ENCODE measurements around the gene GNG13.
"Not testable (repeated sequence)": the region's sequence is repeated elsewhere in the genome, so short reads cannot be mapped to it uniquely, and the experiment has no call there.

Gene GNG13

DNA sequence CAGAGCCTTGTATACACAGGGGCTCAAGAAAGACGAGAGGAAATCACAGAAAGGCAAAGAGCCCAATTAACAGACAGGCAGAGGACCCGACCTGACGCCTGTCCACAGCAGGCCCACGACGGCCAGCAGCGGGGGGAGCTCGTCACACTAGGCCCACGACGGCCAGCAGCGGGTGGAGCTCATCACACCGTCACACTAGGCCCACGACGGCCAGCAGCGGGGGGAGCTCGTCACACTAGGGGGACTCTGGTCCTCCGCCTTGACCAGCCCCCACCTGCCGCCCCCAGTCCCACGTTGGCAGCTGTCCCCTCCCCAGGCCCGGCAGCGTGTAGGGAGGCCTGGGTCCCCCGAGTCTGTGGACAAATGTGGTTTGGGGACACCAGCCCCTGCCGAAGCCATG is 23.7 kb upstream of the GNG13 start:
- no peak for DNase-seq (ENCODE audit: low read depth in 2 of 2)
- no peak overlapping the region for H3K4me3 ChIP-seq (replicated peaks in 1 of 2; ENCODE audit: low read depth in 2 of 2, low read length in 2 of 2)
- TF ChIP-seq, protein P1, sequence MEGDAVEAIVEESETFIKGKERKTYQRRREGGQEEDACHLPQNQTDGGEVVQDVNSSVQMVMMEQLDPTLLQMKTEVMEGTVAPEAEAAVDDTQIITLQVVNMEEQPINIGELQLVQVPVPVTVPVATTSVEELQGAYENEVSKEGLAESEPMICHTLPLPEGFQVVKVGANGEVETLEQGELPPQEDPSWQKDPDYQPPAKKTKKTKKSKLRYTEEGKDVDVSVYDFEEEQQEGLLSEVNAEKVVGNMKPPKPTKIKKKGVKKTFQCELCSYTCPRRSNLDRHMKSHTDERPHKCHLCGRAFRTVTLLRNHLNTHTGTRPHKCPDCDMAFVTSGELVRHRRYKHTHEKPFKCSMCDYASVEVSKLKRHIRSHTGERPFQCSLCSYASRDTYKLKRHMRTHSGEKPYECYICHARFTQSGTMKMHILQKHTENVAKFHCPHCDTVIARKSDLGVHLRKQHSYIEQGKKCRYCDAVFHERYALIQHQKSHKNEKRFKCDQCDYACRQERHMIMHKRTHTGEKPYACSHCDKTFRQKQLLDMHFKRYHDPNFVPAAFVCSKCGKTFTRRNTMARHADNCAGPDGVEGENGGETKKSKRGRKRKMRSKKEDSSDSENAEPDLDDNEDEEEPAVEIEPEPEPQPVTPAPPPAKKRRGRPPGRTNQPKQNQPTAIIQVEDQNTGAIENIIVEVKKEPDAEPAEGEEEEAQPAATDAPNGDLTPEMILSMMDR (IDR thresholded peaks at IDR 0.05; ENCODE audit: low read depth, low read length) = no peak

DNA sequence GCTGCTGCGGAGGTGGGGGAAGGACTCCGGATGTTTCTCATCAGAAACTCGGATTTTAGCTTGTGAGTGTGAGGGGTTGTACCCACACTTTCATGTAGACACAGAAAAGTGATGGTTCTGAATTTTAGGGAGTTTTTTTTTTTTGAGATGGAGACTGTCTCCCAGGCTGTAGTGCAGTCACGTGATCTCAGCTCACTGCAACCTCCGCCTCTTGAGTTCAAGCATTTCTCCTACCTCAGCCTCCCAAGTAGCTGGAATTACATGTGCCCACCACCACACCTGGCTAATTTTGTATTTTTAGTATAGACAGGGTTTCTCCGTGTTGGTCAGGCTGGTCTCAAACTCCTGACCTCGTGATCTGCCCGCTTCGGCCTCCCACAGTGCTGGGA is 22.4 kb upstream of the GNG13 start:
- no peak for DNase-seq (ENCODE audit: low read depth in 2 of 2)
- TF ChIP-seq, protein P1 (IDR thresholded peaks at IDR 0.05; ENCODE audit: low read depth, low read length) = no peak
- no peak overlapping the region for H3K4me3 ChIP-seq (replicated peaks in 1 of 2; ENCODE audit: low read depth in 2 of 2, low read length in 2 of 2)

DNA sequence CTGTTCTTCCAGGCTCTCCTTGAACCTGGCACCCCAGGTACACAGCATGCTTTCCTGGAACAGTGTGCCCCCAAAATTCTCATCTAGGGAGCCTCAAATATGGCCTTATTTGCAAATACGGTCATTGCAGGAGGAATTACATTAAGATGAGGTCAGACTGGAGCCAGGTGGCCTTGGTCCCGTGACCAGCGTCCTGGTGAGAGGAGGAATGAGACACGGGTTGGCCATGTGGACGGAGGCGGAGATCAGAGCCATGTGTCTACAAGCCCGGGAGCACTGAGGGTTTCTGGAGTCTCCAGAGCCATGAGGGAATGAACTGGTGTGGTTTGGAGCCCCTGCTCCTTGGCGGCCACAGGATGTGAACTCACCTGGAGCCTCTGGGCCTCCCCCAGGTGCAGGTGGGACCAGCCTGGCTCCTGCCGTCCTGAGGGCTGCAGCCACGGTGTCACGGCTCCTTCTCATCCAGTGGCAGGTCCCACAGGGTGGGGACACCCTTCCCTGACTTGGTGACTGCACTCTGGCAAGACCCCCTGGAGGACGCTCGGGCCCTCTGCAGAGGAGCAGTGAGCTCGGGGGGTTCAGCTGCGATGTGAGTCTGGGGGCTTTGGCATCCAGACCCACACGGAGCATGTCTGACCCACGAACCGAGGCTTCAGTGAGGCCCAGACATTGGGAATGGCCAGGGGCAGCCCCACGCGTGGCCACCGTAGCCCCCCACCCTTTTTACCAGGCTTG is 21.8 kb upstream of the GNG13 start:
- TF ChIP-seq, protein P1 (IDR thresholded peaks at IDR 0.05; ENCODE audit: low read depth, low read length) = no peak
- H3K4me3 ChIP-seq (replicated peaks in 1 of 2; ENCODE audit: low read depth in 2 of 2, low read length in 2 of 2) = no peak overlapping the region
- DNase-seq (ENCODE audit: low read depth in 2 of 2) = no peak

DNA sequence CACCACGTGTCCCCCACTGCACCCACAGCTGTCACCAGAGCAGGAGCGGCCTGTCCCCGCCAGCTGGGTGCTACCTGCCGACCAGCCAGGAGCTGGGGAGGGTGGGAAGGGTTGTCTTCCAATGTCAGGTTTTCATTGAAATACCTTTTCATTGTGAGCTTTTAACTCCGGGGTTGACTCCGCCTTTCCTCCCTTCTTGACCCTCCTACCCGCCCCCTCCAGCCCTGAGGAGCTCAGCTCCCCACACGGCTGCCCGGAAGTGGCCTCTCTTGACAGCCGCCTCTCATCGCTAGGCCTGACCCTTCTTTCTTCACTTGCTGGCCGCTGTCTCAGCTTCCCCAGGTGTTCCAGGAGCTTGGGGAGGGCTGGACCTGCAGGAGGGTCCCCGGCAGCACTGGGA is 21.2 kb upstream of the GNG13 start:
- no peak overlapping the region for H3K4me3 ChIP-seq (replicated peaks in 1 of 2; ENCODE audit: low read depth in 2 of 2, low read length in 2 of 2)
- no peak for DNase-seq (ENCODE audit: low read depth in 2 of 2)
- TF ChIP-seq, protein P1 (IDR thresholded peaks at IDR 0.05; ENCODE audit: low read depth, low read length) = no peak

DNA sequence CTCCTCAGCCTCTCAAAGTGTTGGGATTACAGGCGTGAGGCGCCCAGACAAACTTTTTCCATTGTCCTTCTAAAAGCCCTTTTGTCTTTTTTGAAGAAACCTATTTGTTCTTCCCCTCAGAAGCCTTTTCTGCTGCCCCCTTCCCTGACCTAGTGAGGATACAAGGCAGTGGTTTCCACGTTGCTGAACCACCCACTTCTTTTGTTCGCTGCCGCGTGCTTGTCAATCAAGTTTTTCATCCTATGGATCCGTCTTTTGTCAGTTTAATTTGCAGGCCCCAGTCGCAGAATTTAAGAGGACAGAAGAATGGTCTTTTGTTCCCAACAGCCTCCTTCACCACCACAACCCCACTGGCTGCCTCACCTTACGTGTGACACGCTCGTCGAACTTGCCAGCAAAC is 20.2 kb upstream of the GNG13 start:
- TF ChIP-seq, protein P1 (IDR thresholded peaks at IDR 0.05; ENCODE audit: low read depth, low read length) = no peak
- no peak for DNase-seq (ENCODE audit: low read depth in 2 of 2)
- H3K4me3 ChIP-seq (replicated peaks in 1 of 2; ENCODE audit: low read depth in 2 of 2, low read length in 2 of 2) = no peak overlapping the region

DNA sequence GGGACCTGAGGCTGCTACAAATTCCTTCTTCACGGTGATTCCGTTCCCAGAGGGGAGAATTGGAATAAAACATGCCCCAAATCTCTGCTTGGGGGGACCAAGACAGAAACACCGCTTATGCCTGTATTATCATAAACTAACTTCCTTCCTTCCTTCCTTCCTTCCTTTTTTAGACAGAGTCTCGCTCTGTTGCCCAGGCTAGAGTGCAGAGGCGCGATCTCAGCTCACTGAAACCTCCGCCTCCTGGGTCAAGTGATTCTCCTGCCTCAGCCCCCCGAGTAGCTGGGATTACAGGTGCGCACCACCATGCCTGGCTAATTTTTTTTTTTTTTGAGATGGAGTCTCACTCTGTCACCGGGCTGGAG is 19.5 kb upstream of the GNG13 start:
- not testable (repeated sequence) for H3K4me3 ChIP-seq (replicated peaks in 1 of 2; ENCODE audit: low read depth in 2 of 2, low read length in 2 of 2); DNase-seq (ENCODE audit: low read depth in 2 of 2)

DNA sequence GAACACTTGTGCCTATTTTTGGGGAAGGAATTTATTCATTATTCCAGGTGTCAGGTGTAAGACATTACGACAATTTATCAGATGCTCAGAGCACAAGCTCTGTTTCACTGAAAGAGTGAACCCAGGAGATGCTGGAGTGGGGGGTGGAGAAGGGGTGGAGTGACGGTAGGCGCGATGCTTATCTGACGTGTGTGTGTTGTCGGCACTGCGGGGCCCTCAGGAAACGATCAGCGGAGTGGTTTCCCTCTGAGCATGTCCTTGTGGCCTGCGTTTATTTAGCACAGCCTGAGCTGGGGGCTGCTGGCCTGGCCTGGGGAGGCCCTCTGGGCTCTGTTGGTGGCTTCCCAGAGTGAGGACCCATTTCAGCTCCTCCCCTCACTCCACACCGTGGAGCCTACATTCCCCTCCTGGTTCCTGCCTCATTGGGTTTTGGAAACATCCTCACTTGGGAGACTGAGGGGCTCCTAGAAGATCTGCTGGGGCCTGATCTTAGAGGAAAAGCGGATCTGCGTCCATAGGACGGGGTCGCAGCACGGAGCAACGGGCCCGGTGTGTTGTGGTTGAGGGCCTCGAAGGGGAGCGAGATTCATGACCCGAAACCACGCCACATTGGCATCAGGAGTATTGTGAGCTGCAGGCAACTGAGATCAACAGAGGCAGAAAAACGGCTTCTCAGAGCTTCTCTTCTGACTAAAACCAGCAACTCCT is 19.0 kb upstream of the GNG13 start:
- no peak overlapping the region for H3K4me3 ChIP-seq (replicated peaks in 1 of 2; ENCODE audit: low read depth in 2 of 2, low read length in 2 of 2)
- no peak for DNase-seq (ENCODE audit: low read depth in 2 of 2)
- TF ChIP-seq, protein P1 (IDR thresholded peaks at IDR 0.05; ENCODE audit: low read depth, low read length) = no peak
